ENCODE measurements around the gene MRI1. TPM values are rescaled to one million over a fixed set of nuclear protein-coding genes. Genes with fewer than 3 reads are reported as not detected.

MRI1 gene
- 10 to 100 TPM; 35.4 to 63.2 TPM for total RNA-seq
- 10 to 100 TPM; 23.5 to 24.4 TPM for polyA plus RNA-seq
- long read RNA-seq, donor 1, partial matches to known transcripts, result 22 of 40 reads
- long read RNA-seq, donor 1, other reads (novel, unspliced or antisense), result 13 of 40 reads
- long read RNA-seq, donor 2, partial matches to known transcripts, result 0 of 2 reads
- long read RNA-seq, donor 2, other reads (novel, unspliced or antisense), result 0 of 2 reads
- long read RNA-seq, donor 3, partial matches to known transcripts, result 12 of 24 reads
- long read RNA-seq, donor 3, other reads (novel, unspliced or antisense), result 10 of 24 reads
- long read RNA-seq, donor 4, partial matches to known transcripts, result 9 of 14 reads
- long read RNA-seq, donor 4, other reads (novel, unspliced or antisense), result 0 of 14 reads
- long read RNA-seq, donor 5, partial matches to known transcripts, result 5 of 14 reads
- long read RNA-seq, donor 5, other reads (novel, unspliced or antisense), result 5 of 14 reads

DNA sequence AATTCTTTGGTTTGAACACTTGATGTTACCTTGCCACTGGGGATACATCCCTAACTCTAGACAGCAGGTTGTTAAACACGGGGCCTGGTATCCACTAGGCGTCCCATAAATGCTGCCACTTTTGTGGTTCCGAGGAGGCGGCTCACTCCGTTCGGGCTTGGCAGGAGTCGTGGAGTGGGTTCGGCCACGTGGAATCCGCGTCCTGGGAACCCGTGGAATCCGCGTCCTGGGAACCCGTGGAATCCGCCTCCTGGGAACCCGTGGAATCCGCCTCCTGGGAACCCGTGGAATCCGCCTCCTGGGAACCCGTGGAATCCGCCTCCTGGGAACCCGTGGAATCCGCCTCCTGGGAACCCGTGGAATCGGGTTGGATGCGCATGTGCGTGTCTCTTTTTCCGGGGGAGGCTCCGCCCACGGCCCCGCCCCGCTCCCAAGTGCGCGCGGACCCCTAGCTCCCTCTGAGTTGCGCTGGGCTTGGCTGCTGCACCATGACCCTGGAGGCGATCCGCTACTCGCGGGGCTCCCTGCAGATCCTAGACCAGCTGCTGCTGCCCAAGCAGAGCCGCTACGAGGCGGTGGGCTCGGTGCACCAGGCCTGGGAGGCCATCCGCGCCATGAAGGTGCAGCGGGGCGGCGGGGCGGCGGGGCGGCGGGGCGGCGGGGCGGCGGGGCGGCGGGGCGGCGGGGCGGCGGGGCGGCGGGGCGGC is at the start of gene MRI1:
TSS of gene MRI1 (plus strand) at position 422 of the 707 bp plus-strand sequence. CDS start at position 489, 67 bp downstream.
- Histone ChIP-seq H3K27me3 (ENCODE audit: control insufficient read depth in 3 of 3, insufficient read depth in 3 of 3, low read length in 2 of 3) (no peaks in the 10 kb centered on the region), H3K9me3 (ENCODE audit: control insufficient read depth in 4 of 4, insufficient read depth in 3 of 4, low read length in 3 of 4) (no peaks in the 10 kb centered on the region), H3K4me3 (peak within 1 kb of the TSS; percentile 87), H3K27ac (ENCODE audit: low read depth in 1 of 2, low read length in 1 of 2) (peak within 1 kb of the TSS; percentile 47 to 96), H3K9ac (ENCODE audit: insufficient read depth in 1 of 2, low read length in 2 of 2) (peak within 1 kb of the TSS; percentile 46 to 58), H3K36me3 (ENCODE audit: control insufficient read depth in 4 of 4, insufficient read depth in 4 of 4, low read length in 4 of 4) (peaks cover 8 to 39% (median 15%) of the 10 kb centered on the region in 4 donors), H3K4me1 (ENCODE audit: control insufficient read depth in 5 of 5, insufficient read depth in 5 of 5, low read length in 5 of 5) (peaks cover 0 to 8% (median 0%) of the 10 kb centered on the region in 5 donors)
- peak; percentile 73 for ATAC-seq (ENCODE audit: insufficient read depth, low FRiP score)
- no peak for TF ChIP-seq CTCF (IDR thresholded peaks at IDR 0.05; ENCODE audit: control extremely low read depth, extremely low read depth)
- peak; percentile 72 to 88 (median 86) for DNase-seq
- WGBS, 2 donors, result 0 to 1% methylated on average over 53 to 67 of the region's 67 CpGs

DNA sequence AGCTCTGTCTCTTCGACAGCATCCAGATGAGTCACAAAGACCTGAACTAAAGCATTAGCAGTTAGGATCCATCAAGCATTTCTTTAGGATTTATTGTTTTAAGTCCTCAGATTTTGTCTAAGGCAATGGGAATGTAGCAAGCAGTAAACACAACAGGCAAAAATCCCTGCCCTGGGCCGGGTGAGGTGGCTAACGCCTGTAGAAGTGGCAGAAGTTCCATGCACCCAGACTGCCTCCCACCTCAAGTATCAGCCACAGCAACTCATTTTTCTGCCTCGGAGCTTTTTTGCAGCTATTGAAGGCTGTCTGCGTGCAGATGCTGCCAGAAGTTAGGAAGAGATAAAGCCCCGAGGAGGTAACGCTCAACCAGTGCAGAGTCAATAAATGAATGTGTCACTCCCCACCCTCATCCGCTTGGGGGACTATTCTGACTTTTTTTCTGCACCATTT is 47.1 kb upstream of the MRI1 start:
- DNase-seq, result no peak
- Histone ChIP-seq H3K9me3 (ENCODE audit: control insufficient read depth in 4 of 4, insufficient read depth in 3 of 4, low read length in 3 of 4) (peaks cover 0 to 7% (median 2%) of the 10 kb centered on the region in 4 donors), H3K9ac (ENCODE audit: insufficient read depth in 1 of 2, low read length in 2 of 2) (no peak overlapping the region), H3K27me3 (ENCODE audit: control insufficient read depth in 3 of 3, insufficient read depth in 3 of 3, low read length in 2 of 3) (peaks cover 0 to 4% (median 4%) of the 10 kb centered on the region in 3 donors), H3K4me3 (no peak overlapping the region), H3K27ac (ENCODE audit: low read depth in 1 of 2, low read length in 1 of 2) (no peak overlapping the region), H3K36me3 (ENCODE audit: control insufficient read depth in 4 of 4, insufficient read depth in 4 of 4, low read length in 4 of 4) (no peaks in the 10 kb centered on the region), H3K4me1 (ENCODE audit: control insufficient read depth in 5 of 5, insufficient read depth in 5 of 5, low read length in 5 of 5) (peaks cover 0 to 7% (median 1%) of the 10 kb centered on the region in 5 donors)
- no peak for ATAC-seq (ENCODE audit: insufficient read depth, low FRiP score)
- 37 to 38% methylated on average over 8 of the region's 8 CpGs for WGBS, 2 donors
- TF ChIP-seq CTCF (IDR thresholded peaks at IDR 0.05; ENCODE audit: control extremely low read depth, extremely low read depth), result no peak

- H3K27me3 ChIP-seq (ENCODE audit: control insufficient read depth in 3 of 3, insufficient read depth in 3 of 3, low read length in 2 of 3), result peaks cover 0 to 4% (median 4%) of the 10 kb centered on the region in 3 donors
- no peaks in the 10 kb centered on the region for H3K36me3 ChIP-seq (ENCODE audit: control insufficient read depth in 4 of 4, insufficient read depth in 4 of 4, low read length in 4 of 4)
- DNase-seq (peak; percentile 18 to 40 (median 19)), ATAC-seq (ENCODE audit: insufficient read depth, low FRiP score) (no peak)
- H3K4me1 ChIP-seq (ENCODE audit: control insufficient read depth in 5 of 5, insufficient read depth in 5 of 5, low read length in 5 of 5), result peaks cover 0 to 1% (median 0%) of the 10 kb centered on the region in 5 donors
- no peak overlapping the region for H3K9ac ChIP-seq (ENCODE audit: insufficient read depth in 1 of 2, low read length in 2 of 2)
- H3K4me3 ChIP-seq, result no peak overlapping the region
- H3K27ac ChIP-seq (ENCODE audit: low read depth in 1 of 2, low read length in 1 of 2), result no peak overlapping the region
- TF ChIP-seq CTCF (IDR thresholded peaks at IDR 0.05; ENCODE audit: control extremely low read depth, extremely low read depth), result peak; percentile 20
- 36 to 64% methylated on average over 9 of the region's 9 CpGs for WGBS, 2 donors
- H3K9me3 ChIP-seq (ENCODE audit: control insufficient read depth in 4 of 4, insufficient read depth in 3 of 4, low read length in 3 of 4), result peaks cover 0 to 7% (median 2%) of the 10 kb centered on the region in 4 donors
These were observed 45.6 kb upstream of the MRI1 start for GRCh38 chr19:13718733-13719132.

Measured in lung (tissue), 16 donors.